Esophagus squamous epithelium (tissue), 5 donors: Measurements from ENCODE around the gene CRLF3. TPM values are rescaled to one million over a fixed set of nuclear protein-coding genes. Genes with fewer than 3 reads are reported as not detected.

Experiments used
- DNase-seq: peaks from one replicate; lab custom pipeline; 2025; lab: John Stamatoyannopoulos, UW
- H3K27ac ChIP-seq, 4 donors: fragments of 200-600 bp; sonication (generic); one replicate each; pipeline ENCODE4 v1.5.1; 2016 to 2019; ENCODE audit warnings: mild to moderate bottlenecking in 1 of 4
- H3K27me3 ChIP-seq, 4 donors: fragments of 200-600 bp; sonication (generic); 1 replicate in 3 of 4; 2 replicates in 1 of 4; pipeline versions ENCODE4 v1.5.1 to v1.6.0; 2017 to 2021; ENCODE audit warnings: antibody characterized with exemption in 1 of 4
- H3K36me3 ChIP-seq, 3 donors: fragments of 200-600 bp; sonication (generic); one replicate each; pipeline ENCODE4 v1.5.1; 2016 to 2019
- H3K4me1 ChIP-seq, 3 donors: fragments of 200-600 bp; sonication (generic); one replicate each; pipeline ENCODE4 v1.5.1; 2017 to 2019
- H3K4me3 ChIP-seq, 4 donors: fragments of 200-600 bp; sonication (generic); 1 replicate in 3 of 4; 2 replicates in 1 of 4; pipeline ENCODE4 v1.5.1; 2016 to 2019; ENCODE audit warnings: mild to moderate bottlenecking in 2 of 4, moderate library complexity in 1 of 4
- H3K9me3 ChIP-seq, 3 donors: fragments of 200-600 bp; sonication (generic); one replicate each; pipeline ENCODE4 v1.5.1; 2016 to 2019
- POLR2A ChIP-seq, 4 donors: fragments of 450-650 bp; IDR thresholded peaks; one replicate each; pipeline ENCODE4 v1.6.1; 2017; ENCODE audit warnings: antibody characterized with exemption in 4 of 4, mild to moderate bottlenecking in 4 of 4, moderate library complexity in 3 of 4
- WGBS, 2 donors: methylation state at CpG; one replicate each; pipeline ENCODE4 v1.1.5; 2018; 5-methylcytosine and 5-hydroxymethylcytosine counted together
- intact Hi-C: fragments of 100-400 bp; cut with DNase I; formaldehyde crosslinking; loops from one replicate; pipeline ENCODE4 v1.15.0; 2022
- total RNA-seq, 4 donors: library from RNA; depleted of rRNA; stranded (reverse); fragments of >200 nt; gene quantifications; one replicate each; pipeline ENCODE4 v1.1.0, GENCODE V29; 2016
- TF ChIP-seq, protein P1 (sequence below), 6 experiments: fragments of 450-650 bp in 4 of 6; fragments of 200-600 bp in 2 of 6; sonication (generic) in 2 of 6; IDR thresholded peaks; one replicate each; pipeline ENCODE4 v1.5.1; 2016 to 2019; ENCODE audit warnings: antibody characterized with exemption in 6 of 6, mild to moderate bottlenecking in 4 of 6, moderate library complexity in 4 of 6
- donor health status: DM: yes; HTN: yes; CAD: no.

The CRLF3 gene, protein sequence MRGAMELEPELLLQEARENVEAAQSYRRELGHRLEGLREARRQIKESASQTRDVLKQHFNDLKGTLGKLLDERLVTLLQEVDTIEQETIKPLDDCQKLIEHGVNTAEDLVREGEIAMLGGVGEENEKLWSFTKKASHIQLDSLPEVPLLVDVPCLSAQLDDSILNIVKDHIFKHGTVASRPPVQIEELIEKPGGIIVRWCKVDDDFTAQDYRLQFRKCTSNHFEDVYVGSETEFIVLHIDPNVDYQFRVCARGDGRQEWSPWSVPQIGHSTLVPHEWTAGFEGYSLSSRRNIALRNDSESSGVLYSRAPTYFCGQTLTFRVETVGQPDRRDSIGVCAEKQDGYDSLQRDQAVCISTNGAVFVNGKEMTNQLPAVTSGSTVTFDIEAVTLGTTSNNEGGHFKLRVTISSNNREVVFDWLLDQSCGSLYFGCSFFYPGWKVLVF
- total RNA-seq = 10 to 100 TPM; 13.3 to 27.4 (median 20.4) TPM

DNA sequence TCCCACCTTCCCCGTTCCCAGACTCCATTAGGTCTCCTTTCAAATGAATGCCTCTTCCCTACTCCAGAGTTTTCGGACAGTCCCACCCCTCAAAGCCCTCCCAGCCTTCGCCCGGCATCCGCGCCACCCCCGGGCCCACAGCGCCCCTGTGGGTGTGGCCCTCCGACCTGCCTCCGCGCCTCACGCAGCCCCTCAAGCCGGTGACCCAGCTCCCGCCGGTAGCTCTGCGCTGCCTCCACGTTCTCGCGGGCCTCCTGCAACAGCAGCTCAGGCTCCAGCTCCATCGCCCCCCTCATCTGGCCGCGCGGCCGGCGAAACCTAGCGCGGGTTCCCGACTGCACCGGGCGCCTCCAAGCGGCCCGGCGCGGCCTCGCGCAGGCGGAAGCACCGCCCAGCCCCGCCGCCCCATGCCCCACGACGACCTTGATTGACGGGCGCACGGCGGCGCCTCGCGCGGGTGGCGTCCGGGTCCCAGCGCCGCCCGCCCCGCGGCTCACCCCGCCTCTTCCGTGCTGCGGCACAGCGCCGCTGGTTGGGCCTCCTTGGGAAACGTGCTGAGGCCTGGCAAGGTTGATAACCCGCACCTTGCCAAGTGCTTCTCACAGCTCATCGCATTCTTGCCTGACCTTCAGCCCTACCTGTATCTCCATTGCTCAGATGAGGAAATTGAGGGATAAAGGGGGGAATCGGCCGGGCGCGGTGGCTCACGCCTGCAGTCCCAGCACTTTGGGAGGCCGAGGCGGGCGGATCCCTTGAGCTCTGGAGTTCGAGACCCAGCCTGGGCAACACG, at the start of gene CRLF3:
CRLF3 (minus strand) TSS at position 337 of the 790 bp plus-strand sequence; CDS start at position 296, 41 bp downstream.
- whole genome bisulfite sequencing, 2 donors = 1 to 26% methylated on average over 14 to 18 of the region's 75 CpGs
- H3K4me1 ChIP-seq = peaks cover 12 to 64% (median 16%) of the 10 kb centered on the region in 3 donors

DNA sequence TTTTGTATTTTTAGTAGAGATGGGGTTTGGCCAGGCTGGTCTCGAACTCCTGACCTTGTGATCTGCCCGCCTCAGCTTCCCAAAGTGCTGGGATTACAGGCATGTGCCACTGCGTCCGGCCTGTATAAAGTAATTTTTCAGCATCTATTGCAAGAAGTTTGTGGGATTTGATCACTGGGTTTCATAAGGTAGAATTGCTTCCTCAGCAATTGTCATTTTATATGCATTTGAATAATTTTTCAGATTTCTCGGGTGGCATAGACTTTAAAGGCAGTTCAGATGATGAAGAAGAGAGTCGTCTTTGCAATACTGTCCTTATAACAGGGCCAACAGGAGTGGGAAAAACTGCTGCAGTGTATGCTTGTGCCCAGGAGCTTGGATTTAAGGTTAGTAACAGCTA, 44.5 kb upstream of the CRLF3 start:
- TF ChIP-seq POLR2A (IDR thresholded peaks at IDR 0.05) = no peak
- TF ChIP-seq, protein P1, sequence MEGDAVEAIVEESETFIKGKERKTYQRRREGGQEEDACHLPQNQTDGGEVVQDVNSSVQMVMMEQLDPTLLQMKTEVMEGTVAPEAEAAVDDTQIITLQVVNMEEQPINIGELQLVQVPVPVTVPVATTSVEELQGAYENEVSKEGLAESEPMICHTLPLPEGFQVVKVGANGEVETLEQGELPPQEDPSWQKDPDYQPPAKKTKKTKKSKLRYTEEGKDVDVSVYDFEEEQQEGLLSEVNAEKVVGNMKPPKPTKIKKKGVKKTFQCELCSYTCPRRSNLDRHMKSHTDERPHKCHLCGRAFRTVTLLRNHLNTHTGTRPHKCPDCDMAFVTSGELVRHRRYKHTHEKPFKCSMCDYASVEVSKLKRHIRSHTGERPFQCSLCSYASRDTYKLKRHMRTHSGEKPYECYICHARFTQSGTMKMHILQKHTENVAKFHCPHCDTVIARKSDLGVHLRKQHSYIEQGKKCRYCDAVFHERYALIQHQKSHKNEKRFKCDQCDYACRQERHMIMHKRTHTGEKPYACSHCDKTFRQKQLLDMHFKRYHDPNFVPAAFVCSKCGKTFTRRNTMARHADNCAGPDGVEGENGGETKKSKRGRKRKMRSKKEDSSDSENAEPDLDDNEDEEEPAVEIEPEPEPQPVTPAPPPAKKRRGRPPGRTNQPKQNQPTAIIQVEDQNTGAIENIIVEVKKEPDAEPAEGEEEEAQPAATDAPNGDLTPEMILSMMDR (IDR thresholded peaks at IDR 0.05) = no peak
- intact Hi-C loops = no loop called here
- no peak overlapping the region for H3K27ac ChIP-seq
- H3K4me1 ChIP-seq = no peaks in the 10 kb centered on the region
- no peak for DNase-seq
- no peaks in the 10 kb centered on the region for H3K9me3 ChIP-seq
- 91 to 92% methylated on average over 4 to 6 of the region's 6 CpGs for WGBS, 2 donors
- no peaks in the 10 kb centered on the region for H3K27me3 ChIP-seq
- H3K4me3 ChIP-seq = no peak overlapping the region
- peaks cover 0 to 51% (median 0%) of the 10 kb centered on the region in 3 donors for H3K36me3 ChIP-seq

More for the DNA sequence above, at the start of gene CRLF3:
- Histone ChIP-seq H3K9me3 (no peaks in the 10 kb centered on the region), H3K36me3 (no peaks in the 10 kb centered on the region), H3K27me3 (no peaks in the 10 kb centered on the region), H3K4me3 (peak within 1 kb of the TSS; percentile 90 to 97 (median 93)), H3K27ac (peak within 1 kb of the TSS; percentile 91 to 95 (median 93))
- intact Hi-C loops = no loop called here
- peak; percentile 41 for DNase-seq
- TF ChIP-seq, protein P1 (IDR thresholded peaks at IDR 0.05) = peak; percentile 39 to 72 (median 59)
- peak in 2 of 4 donors; percentile 65 to 90 for TF ChIP-seq POLR2A (IDR thresholded peaks at IDR 0.05)

DNA sequence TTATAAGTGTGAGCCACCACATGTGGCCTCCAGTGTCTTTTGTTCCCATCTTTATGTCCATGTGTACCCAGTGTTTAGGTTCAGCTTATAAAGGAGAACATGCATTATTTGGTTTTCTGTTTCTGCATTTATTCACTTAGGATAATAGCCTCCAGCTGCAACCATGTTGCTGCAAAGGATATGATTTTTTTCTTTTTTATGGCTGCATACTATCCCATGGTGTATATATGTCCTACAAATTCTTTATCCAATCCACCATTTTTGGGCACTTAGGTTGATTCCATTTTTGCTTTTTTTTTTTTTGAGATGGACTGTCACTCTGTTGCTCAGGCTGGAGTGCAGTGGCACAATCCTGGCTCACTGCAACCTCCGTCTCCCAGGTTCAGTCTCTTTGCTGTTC, 40.1 kb upstream of the CRLF3 start:
- DNase-seq = no peak
- no peak overlapping the region for H3K4me3 ChIP-seq
- no peak overlapping the region for H3K27ac ChIP-seq
- no peak for TF ChIP-seq POLR2A (IDR thresholded peaks at IDR 0.05)
- TF ChIP-seq, protein P1 (IDR thresholded peaks at IDR 0.05) = no peak
- 100% methylated on average over 1 of the region's 1 CpG for WGBS, 2 donors
- intact Hi-C loops = no loop called here
- no peaks in the 10 kb centered on the region for H3K4me1 ChIP-seq
- H3K36me3 ChIP-seq = peaks cover 0 to 26% (median 0%) of the 10 kb centered on the region in 3 donors
- no peaks in the 10 kb centered on the region for H3K9me3 ChIP-seq
- H3K27me3 ChIP-seq = no peaks in the 10 kb centered on the region

DNA sequence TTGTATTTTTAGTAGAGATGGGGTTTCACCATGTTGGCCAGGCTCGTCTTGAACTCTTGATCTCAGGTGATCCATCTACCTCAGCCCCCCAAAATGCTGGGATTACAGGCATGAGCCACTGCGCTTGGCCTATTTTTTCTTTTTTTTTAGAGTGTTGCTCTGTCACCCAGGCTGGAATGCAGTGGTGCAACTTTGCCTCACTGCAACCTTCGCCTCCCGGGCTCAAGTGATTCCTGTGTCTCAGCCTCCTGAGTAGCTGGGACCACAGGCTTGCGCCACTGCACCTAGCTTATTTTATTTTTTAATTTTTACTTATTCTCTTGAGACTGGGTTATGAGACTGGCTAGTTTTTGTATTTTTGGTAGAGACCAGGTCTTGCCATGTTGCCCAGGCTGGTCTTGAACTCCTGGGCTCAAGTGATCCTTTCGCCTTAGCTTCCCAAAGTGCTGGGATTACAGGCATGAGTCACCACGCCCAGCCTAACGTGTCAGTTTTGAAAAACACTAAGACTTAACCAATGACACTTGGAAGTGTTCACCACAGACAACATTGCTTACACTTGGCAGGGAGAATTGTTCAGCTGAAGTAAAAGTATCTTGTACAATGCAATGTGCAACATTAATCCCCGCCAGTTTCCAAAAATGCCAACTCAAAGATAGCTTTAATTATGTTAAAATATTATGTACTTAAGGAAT, 34.2 kb upstream of the CRLF3 start:
- Histone ChIP-seq H3K9me3 (no peaks in the 10 kb centered on the region), H3K27me3 (no peaks in the 10 kb centered on the region), H3K4me3 (no peak overlapping the region), H3K36me3 (peaks cover 0 to 17% (median 0%) of the 10 kb centered on the region in 3 donors), H3K27ac (no peak overlapping the region), H3K4me1 (no peaks in the 10 kb centered on the region)
- intact Hi-C loops = no loop called here
- WGBS, 2 donors = 81 to 82% methylated on average over 9 of the region's 9 CpGs
- TF ChIP-seq, protein P1 (IDR thresholded peaks at IDR 0.05) = no peak
- TF ChIP-seq POLR2A (IDR thresholded peaks at IDR 0.05) = no peak
- DNase-seq = no peak
